ENCODE data around the gene SLC6A20. TPM values are rescaled to one million over a fixed set of nuclear protein-coding genes. Genes with fewer than 3 reads are reported as not detected.

SLC6A20 gene
- total RNA-seq, 4 donors from 2014 or later: 0.19 to 0.33 (median 0.29) TPM; not detected in 1

DNA sequence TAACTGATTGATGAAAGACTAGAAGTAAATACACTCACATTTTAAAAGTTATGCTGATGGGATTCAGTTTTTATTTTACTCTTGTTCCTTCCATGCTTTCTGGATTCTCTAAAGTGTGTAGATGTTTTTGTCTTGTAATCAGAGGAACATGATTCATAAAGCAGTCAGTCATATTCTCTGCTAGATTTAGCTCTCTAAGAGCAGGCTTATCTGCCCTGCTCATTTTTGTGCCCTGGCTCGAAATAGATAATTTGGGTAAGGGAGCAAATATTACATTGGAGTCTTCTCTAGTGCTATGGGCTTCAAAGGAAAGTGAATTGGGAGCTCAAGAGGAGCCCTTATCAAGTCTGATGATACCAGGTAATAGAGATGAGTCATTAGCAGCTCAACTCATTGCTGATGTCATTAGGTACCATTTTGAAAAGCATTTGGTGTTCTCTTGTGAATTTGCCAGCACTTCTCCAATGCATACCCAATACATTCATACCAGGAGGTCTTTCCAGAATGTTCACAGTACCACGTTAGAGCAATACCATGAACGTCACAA lies 79.5 kb downstream of the SLC6A20 start:
- Histone ChIP-seq H3K4me1 (peaks cover 0 to 20% (median 13%) of the 10 kb centered on the region in 4 donors), H3K4me3 (no peak overlapping the region), H3K36me3 (peaks cover 22 to 68% (median 35%) of the 10 kb centered on the region in 4 donors), H3K9me3 (no peaks in the 10 kb centered on the region), H3K27ac (replicated peaks in 1 of 4) (no peak overlapping the region), H3K27me3 (no peaks in the 10 kb centered on the region)
- no peak for TF ChIP-seq POLR2AphosphoS5 (IDR thresholded peaks at IDR 0.05)
- TF ChIP-seq POLR2A (IDR thresholded peaks at IDR 0.05; ENCODE audit: low read depth): no peak
- no peak for TF ChIP-seq CTCF (IDR thresholded peaks at IDR 0.05)
- TF ChIP-seq EP300 (IDR thresholded peaks at IDR 0.05): no peak
- DNase-seq (ENCODE audit: extremely low spot score): no peak
- 96% methylated on average over 3 of the region's 3 CpGs for WGBS
- intact Hi-C loops (cut with DNase I): no loop called here

DNA sequence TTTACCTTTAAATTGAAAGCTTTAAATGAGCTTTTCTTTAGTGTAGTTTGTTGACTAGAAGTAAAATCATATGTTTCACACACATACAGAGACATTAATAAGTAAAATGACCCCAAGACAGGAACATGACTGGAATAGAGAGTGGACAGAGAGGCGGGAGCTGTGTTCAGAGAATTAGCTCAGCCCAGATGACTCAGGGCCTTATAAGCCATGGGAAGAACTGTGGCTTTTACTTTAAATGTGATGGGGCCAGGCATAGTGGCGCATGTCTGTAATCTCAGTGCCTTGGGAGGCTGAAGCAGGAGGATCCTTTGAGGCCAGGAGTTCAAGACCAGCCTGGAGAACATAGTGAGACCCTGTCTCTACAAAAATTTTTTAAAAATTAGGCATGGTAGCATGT lies 80.4 kb downstream of the SLC6A20 start:
- Histone ChIP-seq H3K4me3 (no peak overlapping the region), H3K27ac (replicated peaks in 1 of 4) (no peak overlapping the region), H3K9me3 (no peaks in the 10 kb centered on the region), H3K27me3 (no peaks in the 10 kb centered on the region), H3K36me3 (peaks cover 27 to 69% (median 38%) of the 10 kb centered on the region in 4 donors), H3K4me1 (peaks cover 0 to 20% (median 13%) of the 10 kb centered on the region in 4 donors)
- intact Hi-C loops (cut with DNase I): no loop called here
- DNase-seq (ENCODE audit: extremely low spot score): no peak
- 100% methylated on average over 2 of the region's 2 CpGs for WGBS
- TF ChIP-seq EP300 (IDR thresholded peaks at IDR 0.05): no peak
- no peak for TF ChIP-seq CTCF (IDR thresholded peaks at IDR 0.05)
- TF ChIP-seq POLR2AphosphoS5 (IDR thresholded peaks at IDR 0.05): no peak
- no peak for TF ChIP-seq POLR2A (IDR thresholded peaks at IDR 0.05; ENCODE audit: low read depth)

DNA sequence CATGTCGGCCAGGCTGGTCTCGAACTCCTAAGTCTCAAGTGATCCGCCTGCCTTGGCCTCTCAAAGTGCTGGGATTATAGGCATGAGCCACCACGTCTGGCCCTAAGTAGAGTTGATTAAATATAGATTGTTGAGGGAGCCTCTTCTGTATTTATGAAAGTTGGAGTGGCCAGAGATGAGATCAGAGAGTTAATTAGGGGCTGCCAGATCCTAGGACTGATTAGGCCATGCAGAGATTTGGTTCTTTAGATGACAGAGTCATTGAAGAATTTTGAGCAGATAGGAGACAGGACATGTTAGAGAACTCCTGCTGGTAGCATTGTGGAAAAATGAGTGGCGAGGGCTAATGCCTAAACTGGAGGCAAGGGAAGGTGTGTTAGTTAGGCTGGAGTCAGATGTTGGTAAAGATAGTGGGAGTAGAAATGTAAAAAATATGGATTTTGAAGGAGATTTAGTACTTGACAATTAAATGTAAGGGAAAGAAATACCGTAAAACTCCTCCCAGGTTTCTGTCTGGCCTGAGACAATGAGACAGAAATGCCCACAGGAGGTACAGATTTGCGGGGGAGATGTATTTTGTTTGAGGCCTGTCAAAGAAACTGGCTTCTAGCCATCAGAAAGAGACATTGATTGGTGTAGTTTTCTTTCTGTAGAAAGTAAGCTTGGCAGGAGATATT lies 83.8 kb downstream of the SLC6A20 start:
- Histone ChIP-seq H3K36me3 (peaks cover 41 to 87% (median 53%) of the 10 kb centered on the region in 4 donors), H3K9me3 (no peaks in the 10 kb centered on the region), H3K4me3 (no peak overlapping the region), H3K27ac (replicated peaks in 1 of 4) (no peak overlapping the region), H3K4me1 (no peaks in the 10 kb centered on the region), H3K27me3 (no peaks in the 10 kb centered on the region)
- DNase-seq (ENCODE audit: extremely low spot score): no peak
- intact Hi-C loops (cut with DNase I): no loop called here
- 83% methylated on average over 7 of the region's 7 CpGs for WGBS
- TF ChIP-seq CTCF (IDR thresholded peaks at IDR 0.05) (no peak), POLR2AphosphoS5 (IDR thresholded peaks at IDR 0.05) (no peak), EP300 (IDR thresholded peaks at IDR 0.05) (no peak), POLR2A (IDR thresholded peaks at IDR 0.05; ENCODE audit: low read depth) (no peak)

DNA sequence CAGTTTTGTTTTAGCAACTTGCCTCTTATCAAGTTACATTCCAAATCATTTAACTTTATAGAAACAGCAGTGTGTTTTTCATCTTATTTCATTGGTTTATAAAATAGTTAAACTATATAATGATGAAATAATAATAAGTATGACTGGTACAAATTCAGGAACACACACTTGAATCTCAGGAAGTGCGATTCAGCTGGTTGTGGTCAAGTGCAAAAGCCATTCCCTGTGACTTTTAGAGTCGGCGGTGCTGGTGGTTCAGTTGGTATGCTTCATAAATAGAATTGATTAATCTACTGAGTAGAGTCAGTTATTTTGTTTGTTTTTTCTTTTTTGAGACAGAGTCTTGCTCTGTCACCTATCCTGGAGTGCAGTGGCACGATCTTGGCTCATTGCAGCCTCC lies 84.4 kb downstream of the SLC6A20 start:
- no peak for TF ChIP-seq POLR2A (IDR thresholded peaks at IDR 0.05; ENCODE audit: low read depth)
- TF ChIP-seq EP300 (IDR thresholded peaks at IDR 0.05): no peak
- no peak for TF ChIP-seq POLR2AphosphoS5 (IDR thresholded peaks at IDR 0.05)
- TF ChIP-seq CTCF (IDR thresholded peaks at IDR 0.05): no peak
- intact Hi-C loops (cut with DNase I): no loop called here
- no peak for DNase-seq (ENCODE audit: extremely low spot score)
- H3K27ac ChIP-seq (replicated peaks in 1 of 4): no peak overlapping the region
- H3K4me3 ChIP-seq: no peak overlapping the region
- no peaks in the 10 kb centered on the region for H3K4me1 ChIP-seq
- WGBS: 90% methylated on average over 4 of the region's 4 CpGs
- no peaks in the 10 kb centered on the region for H3K9me3 ChIP-seq
- H3K36me3 ChIP-seq: peaks cover 42 to 87% (median 56%) of the 10 kb centered on the region in 4 donors
- no peaks in the 10 kb centered on the region for H3K27me3 ChIP-seq

Data from esophagus muscularis mucosa (tissue), 4 donors.